PC-3 (cell line): Measurements from ENCODE around the gene KCNIP4.

ENCODE experiments used
- EZH2 ChIP-seq: fragments of 300-600 bp; sonication (generic); IDR thresholded peaks from one replicate; pipeline ENCODE4 v1.6.1; 2017; ENCODE audit warnings: antibody characterized with exemption, mild to moderate bottlenecking, low read length; ENCODE audit not compliant: unreplicated experiment
- EZH2phosphoT487 ChIP-seq: fragments of 300-600 bp; sonication (generic); IDR thresholded peaks from 2 replicates; pipeline ENCODE4 v1.6.1; 2018; ENCODE audit warnings: mild to moderate bottlenecking, antibody characterized with exemption, low read length, borderline replicate concordance
- TF ChIP-seq, protein P1 (sequence below): fragments of 300-600 bp; sonication (generic); conservative IDR thresholded peaks from 2 replicates; pipeline ENCODE4 v1.5.1; 2017; ENCODE audit warnings: antibody characterized with exemption, low read depth, mild to moderate bottlenecking, low read length

DNA sequence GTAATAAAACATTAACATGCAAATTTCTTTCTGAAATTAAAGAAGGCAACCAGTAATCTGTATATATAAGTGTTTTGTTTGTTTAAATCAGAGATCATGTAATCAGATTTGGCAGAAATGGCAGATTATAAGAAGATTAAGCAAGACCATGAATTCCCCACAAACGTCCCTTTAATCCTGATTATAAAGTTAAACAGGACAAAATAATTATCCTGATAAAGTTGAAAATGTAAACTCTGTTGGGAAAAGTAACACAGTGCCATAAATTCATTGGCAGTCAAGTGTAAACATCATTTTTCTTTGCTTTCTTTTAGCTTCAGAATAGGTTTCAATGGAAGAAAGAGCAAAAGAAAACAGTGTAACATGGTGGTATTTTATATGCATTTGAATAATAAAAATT, 256.3 kb downstream of the KCNIP4 start:
- TF ChIP-seq, protein P1, sequence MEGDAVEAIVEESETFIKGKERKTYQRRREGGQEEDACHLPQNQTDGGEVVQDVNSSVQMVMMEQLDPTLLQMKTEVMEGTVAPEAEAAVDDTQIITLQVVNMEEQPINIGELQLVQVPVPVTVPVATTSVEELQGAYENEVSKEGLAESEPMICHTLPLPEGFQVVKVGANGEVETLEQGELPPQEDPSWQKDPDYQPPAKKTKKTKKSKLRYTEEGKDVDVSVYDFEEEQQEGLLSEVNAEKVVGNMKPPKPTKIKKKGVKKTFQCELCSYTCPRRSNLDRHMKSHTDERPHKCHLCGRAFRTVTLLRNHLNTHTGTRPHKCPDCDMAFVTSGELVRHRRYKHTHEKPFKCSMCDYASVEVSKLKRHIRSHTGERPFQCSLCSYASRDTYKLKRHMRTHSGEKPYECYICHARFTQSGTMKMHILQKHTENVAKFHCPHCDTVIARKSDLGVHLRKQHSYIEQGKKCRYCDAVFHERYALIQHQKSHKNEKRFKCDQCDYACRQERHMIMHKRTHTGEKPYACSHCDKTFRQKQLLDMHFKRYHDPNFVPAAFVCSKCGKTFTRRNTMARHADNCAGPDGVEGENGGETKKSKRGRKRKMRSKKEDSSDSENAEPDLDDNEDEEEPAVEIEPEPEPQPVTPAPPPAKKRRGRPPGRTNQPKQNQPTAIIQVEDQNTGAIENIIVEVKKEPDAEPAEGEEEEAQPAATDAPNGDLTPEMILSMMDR = no peak
- no peak for TF ChIP-seq EZH2
- TF ChIP-seq EZH2phosphoT487 = no peak
